ENCODE results near the gene SNX1. TPM values are rescaled to one million over a fixed set of nuclear protein-coding genes. Genes with fewer than 3 reads are reported as not detected.

Gene SNX1
- polyA plus RNA-seq, 1 donor (not counting 4 experiments of a cell fraction or from before 2014, with no cell fraction given): 90.2 TPM

GRCh38 chr15:64125978-64126377, 30.2 kb downstream of the SNX1 start:
- no peak overlapping the region for H3K4me2 ChIP-seq (ENCODE audit: control insufficient read depth, extremely low read depth, insufficient read depth, low read depth, low read length)
- H4K20me1 ChIP-seq (ENCODE audit: control insufficient read depth, extremely low read depth, insufficient read depth, low read length): no peaks in the 10 kb centered on the region
- no peak overlapping the region for H3K4me3 ChIP-seq (ENCODE audit: control insufficient read depth in 2 of 3, extremely low read depth in 1 of 3, insufficient read depth in 2 of 3, low read depth in 1 of 3, low read length in 3 of 3)
- dilution Hi-C loops (cut with MboI; ENCODE audit: extremely low pct_ligation_motif_present, low sequenced_read_pairs): no loop called here
- DNase-seq (ENCODE audit: low read depth, low spot score): no peak
- no peaks in the 10 kb centered on the region for H3K9me1 ChIP-seq (ENCODE audit: control insufficient read depth, extremely low read depth, insufficient read depth, low read length)
- no peak overlapping the region for H2AFZ ChIP-seq (ENCODE audit: control insufficient read depth, low read length)
- no peaks in the 10 kb centered on the region for H3K79me2 ChIP-seq (ENCODE audit: control insufficient read depth, insufficient read depth, low read length)
- no peaks in the 10 kb centered on the region for H3K27me3 ChIP-seq (ENCODE audit: control insufficient read depth, extremely low read depth, insufficient read depth, low read length)
- H3K4me1 ChIP-seq (ENCODE audit: control insufficient read depth, extremely low read depth, insufficient read depth, low read length): no peaks in the 10 kb centered on the region
- H3K9ac ChIP-seq (ENCODE audit: control insufficient read depth, extremely low read depth, insufficient read depth, low read length): no peak overlapping the region
- peaks cover 28 to 37% of the 10 kb centered on the region in 2 experiments for H3K36me3 ChIP-seq (ENCODE audit: control insufficient read depth in 2 of 2, extremely low read depth in 1 of 2, insufficient read depth in 2 of 2, low read length in 2 of 2)
- no peak for FAIRE-seq
- H3K27ac ChIP-seq (ENCODE audit: control insufficient read depth, insufficient read depth, low read length): no peak overlapping the region
- H3K9me3 ChIP-seq (ENCODE audit: control insufficient read depth, low read depth, low read length): no peaks in the 10 kb centered on the region
- no peak for TF ChIP-seq CTCF (optimal IDR thresholded peaks at IDR 0.05 in 1 of 3, IDR thresholded peaks at IDR 0.05 in 1 of 3, conservative IDR thresholded peaks at IDR 0.05 in 1 of 3; ENCODE audit: extremely low read depth in 1 of 3, insufficient read depth in 2 of 3, low read length in 3 of 3)
- no peak for TF ChIP-seq EZH2 (IDR thresholded peaks at IDR 0.05; ENCODE audit: low read length)

- Histone ChIP-seq H2AFZ (ENCODE audit: control insufficient read depth, low read length) (no peak overlapping the region), H3K4me3 (ENCODE audit: control insufficient read depth in 2 of 3, extremely low read depth in 1 of 3, insufficient read depth in 2 of 3, low read depth in 1 of 3, low read length in 3 of 3) (no peak overlapping the region), H3K36me3 (ENCODE audit: control insufficient read depth in 2 of 2, extremely low read depth in 1 of 2, insufficient read depth in 2 of 2, low read length in 2 of 2) (peaks cover 36 to 43% of the 10 kb centered on the region in 2 experiments), H3K79me2 (ENCODE audit: control insufficient read depth, insufficient read depth, low read length) (no peaks in the 10 kb centered on the region), H3K9me1 (ENCODE audit: control insufficient read depth, extremely low read depth, insufficient read depth, low read length) (no peaks in the 10 kb centered on the region), H3K27ac (ENCODE audit: control insufficient read depth, insufficient read depth, low read length) (no peak overlapping the region), H3K27me3 (ENCODE audit: control insufficient read depth, extremely low read depth, insufficient read depth, low read length) (no peaks in the 10 kb centered on the region), H3K4me2 (ENCODE audit: control insufficient read depth, extremely low read depth, insufficient read depth, low read depth, low read length) (no peak overlapping the region), H3K9me3 (ENCODE audit: control insufficient read depth, low read depth, low read length) (no peaks in the 10 kb centered on the region), H3K9ac (ENCODE audit: control insufficient read depth, extremely low read depth, insufficient read depth, low read length) (no peak overlapping the region), H4K20me1 (ENCODE audit: control insufficient read depth, extremely low read depth, insufficient read depth, low read length) (no peaks in the 10 kb centered on the region), H3K4me1 (ENCODE audit: control insufficient read depth, extremely low read depth, insufficient read depth, low read length) (no peaks in the 10 kb centered on the region)
- FAIRE-seq (no peak), DNase-seq (ENCODE audit: low read depth, low spot score) (no peak)
- dilution Hi-C loops (cut with MboI; ENCODE audit: extremely low pct_ligation_motif_present, low sequenced_read_pairs): no loop called here
- TF ChIP-seq CTCF (optimal IDR thresholded peaks at IDR 0.05 in 1 of 3, IDR thresholded peaks at IDR 0.05 in 1 of 3, conservative IDR thresholded peaks at IDR 0.05 in 1 of 3; ENCODE audit: extremely low read depth in 1 of 3, insufficient read depth in 2 of 3, low read length in 3 of 3) (no peak), EZH2 (IDR thresholded peaks at IDR 0.05; ENCODE audit: low read length) (no peak)
Observed at GRCh38 chr15:64127521-64128270, 31.9 kb downstream of the SNX1 start.

Measured in keratinocyte (primary cell).